Mesodermal cell (in vitro differentiated cells): ENCODE data around the gene FAM222B.
A peak's percentile ranks its signal among the peaks of the same experiment; 100 is the strongest.

ENCODE experiments used
- H3K27ac ChIP-seq: 2 replicates; pipeline ENCODE4 v1.7.0; 2013; ENCODE audit warnings: mild to moderate bottlenecking, low read depth, low read length, moderate library complexity; ENCODE audit not compliant: severe bottlenecking
- H3K36me3 ChIP-seq: 2 replicates; pipeline ENCODE4 v1.7.1; 2013; ENCODE audit warnings: mild to moderate bottlenecking, low read length, moderate library complexity; ENCODE audit not compliant: control insufficient read depth, insufficient read depth
- H3K4me1 ChIP-seq: one replicate; pipeline ENCODE4 v1.7.1; 2013; ENCODE audit warnings: mild to moderate bottlenecking, low read length; ENCODE audit not compliant: insufficient read depth, control insufficient read depth, poor library complexity, severe bottlenecking
- H3K4me3 ChIP-seq: 2 replicates; pipeline ENCODE4 v1.7.0; 2013; ENCODE audit warnings: low read length, control low read depth, mild to moderate bottlenecking; ENCODE audit not compliant: insufficient read depth, poor library complexity, severe bottlenecking; ENCODE audit errors: extremely low read depth
- H3K9me3 ChIP-seq: 2 replicates; pipeline ENCODE4 v1.7.1; 2013; ENCODE audit warnings: mild to moderate bottlenecking, low read length, moderate library complexity; ENCODE audit not compliant: control insufficient read depth
- WGBS, 2 experiments: methylation state at CpG; one replicate each; pipeline ENCODE4 v1.1.5; 2013; ENCODE audit warnings: missing lambda C conversion rate in 2 of 2; ENCODE audit not compliant: insufficient coverage in 2 of 2; 5-methylcytosine and 5-hydroxymethylcytosine counted together

FAM222B gene

DNA sequence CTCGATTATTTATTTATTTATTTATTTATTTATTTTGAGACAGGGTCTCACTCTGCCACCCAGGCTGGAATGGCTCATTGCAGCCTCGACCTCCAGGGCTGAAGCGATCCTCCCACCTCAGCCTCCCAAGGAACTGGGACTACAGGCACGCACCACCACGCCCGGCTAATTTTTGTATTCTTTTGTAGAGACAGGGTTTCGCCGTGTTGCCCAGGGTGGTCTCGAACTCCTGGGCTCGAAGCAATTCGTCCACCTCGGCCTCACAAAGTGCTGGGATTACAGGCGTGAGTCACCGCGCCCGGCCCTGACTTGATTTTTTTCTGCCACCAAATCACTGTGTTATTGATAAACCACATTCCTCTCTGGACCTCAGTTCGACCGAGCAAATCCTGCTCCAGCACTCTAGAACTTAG is 123.6 kb downstream of the FAM222B start:
- no peaks in the 10 kb centered on the region for H3K9me3 ChIP-seq
- H3K4me3 ChIP-seq, result peak overlapping the region; percentile 93
- H3K36me3 ChIP-seq, result peaks cover 60% of the 10 kb centered on the region
- WGBS, 2 experiments, result 22 to 26% methylated on average over 14 to 16 of the region's 18 CpGs
- peak overlapping the region; percentile 97 for H3K27ac ChIP-seq
- H3K4me1 ChIP-seq, result peaks cover 26% of the 10 kb centered on the region

DNA sequence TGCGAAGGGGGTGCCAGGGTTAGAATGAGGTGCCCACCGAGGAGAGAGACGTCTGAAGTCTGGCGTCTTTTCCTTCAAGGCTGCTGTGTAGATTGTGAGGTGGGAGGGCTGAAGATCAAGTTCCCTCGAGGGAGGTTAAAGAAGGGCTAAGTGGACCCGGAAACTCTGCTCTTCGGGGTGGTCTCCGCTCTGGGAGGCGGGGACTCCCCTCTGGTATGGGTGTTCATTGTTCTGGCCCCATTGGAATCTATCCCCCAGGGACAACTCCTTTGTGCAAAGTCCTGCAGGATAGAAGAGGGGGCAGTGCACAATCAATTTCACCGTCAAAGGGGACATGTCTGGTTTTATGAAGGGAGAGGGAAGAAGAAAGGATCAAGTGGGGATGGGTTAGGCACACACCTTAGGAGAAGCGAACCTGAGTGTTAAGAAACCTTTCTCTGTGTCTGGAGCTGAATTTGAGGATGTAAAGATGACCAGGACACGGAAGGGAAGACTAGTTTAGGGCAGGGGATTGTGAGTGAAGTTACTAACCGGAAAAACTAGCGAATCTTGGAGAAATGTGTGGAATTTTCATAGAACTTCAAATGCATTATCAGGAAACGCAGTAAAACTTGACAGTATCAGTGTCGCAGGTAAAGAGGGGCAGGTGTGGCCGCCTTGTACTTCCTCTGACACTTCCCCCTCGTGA is 124.1 kb downstream of the FAM222B start:
- 4 to 8% methylated on average over 14 to 15 of the region's 18 CpGs for WGBS, 2 experiments
- Histone ChIP-seq H3K27ac (peak overlapping the region; percentile 97), H3K4me3 (peak overlapping the region; percentile 93), H3K9me3 (no peaks in the 10 kb centered on the region), H3K36me3 (peaks cover 59% of the 10 kb centered on the region), H3K4me1 (peaks cover 21% of the 10 kb centered on the region)

DNA sequence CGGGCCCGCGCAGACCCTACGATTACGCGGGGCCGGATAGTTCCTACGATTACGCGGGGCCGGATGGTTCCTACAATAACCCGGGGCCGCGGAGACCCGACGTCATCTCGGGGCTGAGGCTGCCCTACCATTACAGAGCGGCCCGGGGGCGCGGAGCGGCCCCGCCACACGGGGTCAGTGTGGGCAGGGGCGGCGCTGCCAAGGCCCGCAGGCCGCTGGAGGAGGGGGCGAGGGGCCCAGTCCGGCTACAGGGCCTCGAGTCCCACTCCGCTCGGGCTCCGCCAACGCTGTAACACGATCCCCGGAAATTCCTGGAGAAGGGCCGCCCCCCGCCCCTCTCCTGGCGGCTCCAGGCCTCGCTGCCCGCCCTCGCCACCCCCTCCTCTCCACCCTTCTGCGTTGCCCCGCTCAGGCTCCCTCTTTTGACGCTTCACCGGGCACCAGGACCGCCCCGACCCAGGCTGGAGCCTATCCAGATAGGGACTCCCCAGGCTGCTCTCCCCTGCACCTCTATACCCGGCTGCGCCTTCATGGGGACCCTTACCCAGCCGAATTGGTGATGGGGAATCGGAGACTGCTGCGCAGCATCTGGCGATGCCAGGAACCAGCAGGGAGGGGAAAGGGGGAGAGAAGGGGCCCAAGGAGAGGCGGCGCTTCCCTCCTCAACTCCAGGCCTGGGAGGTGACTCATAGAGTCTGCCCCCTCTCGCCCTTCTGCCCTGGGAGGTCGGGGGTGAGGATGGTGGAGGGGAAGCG is 124.8 kb downstream of the FAM222B start, which contains the start of gene RAB34:
Gene RAB34, minus strand, starts transcription at position 291 of the 755 bp plus-strand sequence. CDS start 602 bp downstream, outside the sequence.
- Histone ChIP-seq H3K4me1 (peaks cover 17% of the 10 kb centered on the region), H3K36me3 (peaks cover 52% of the 10 kb centered on the region), H3K4me3 (peak within 1 kb of the TSS; percentile 93), H3K27ac (peak within 1 kb of the TSS; percentile 97), H3K9me3 (no peaks in the 10 kb centered on the region)
- WGBS, 2 experiments, result 0 to 1% methylated on average over 37 to 40 of the region's 60 CpGs

DNA sequence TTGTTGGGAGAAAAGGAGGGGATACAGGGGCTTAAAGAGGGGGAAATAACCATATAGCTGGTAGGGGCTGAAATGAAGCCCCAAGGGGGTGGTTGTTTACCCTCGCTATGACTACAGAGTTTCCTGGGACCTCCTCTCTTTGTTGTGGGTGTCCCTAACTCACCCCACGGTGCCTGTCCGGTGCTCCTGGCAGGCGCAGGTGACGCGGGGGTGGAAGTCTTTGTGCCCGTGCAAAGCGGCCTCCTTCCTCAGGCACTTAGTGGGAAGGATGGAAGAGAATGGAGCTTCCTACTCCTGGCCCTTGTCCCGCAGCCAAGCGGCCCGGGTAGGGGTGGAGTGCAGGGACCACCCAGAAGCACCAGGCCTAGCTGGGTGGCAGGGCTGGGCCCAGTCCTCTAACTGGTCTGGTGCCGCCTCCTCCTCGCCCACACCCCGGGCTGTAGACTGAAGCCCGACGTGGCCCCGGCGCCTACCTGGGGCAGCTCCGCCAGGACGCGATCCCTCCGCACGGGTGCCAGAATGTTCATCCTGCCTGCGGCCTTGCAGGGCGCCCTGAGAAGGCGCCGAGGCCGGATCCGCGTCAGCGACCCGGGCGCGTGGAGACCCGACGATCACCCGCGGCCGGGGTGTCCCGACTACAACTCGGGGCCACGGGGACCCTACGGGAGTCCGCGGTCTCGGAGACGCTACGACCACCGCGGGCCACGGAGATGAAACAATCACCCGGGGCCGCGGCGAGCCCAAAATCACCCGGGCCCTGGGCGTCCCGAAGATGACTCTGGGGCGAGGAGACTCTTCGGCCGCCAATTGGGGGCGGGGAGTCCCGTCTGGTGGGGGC is 125.6 kb downstream of the FAM222B start:
- peaks cover 44% of the 10 kb centered on the region for H3K36me3 ChIP-seq
- no peaks in the 10 kb centered on the region for H3K9me3 ChIP-seq
- 0% methylated on average over 41 to 55 of the region's 63 CpGs for WGBS, 2 experiments
- peak overlapping the region; percentile 93 for H3K4me3 ChIP-seq
- H3K4me1 ChIP-seq, result peaks cover 13% of the 10 kb centered on the region
- peak overlapping the region; percentile 97 for H3K27ac ChIP-seq

DNA sequence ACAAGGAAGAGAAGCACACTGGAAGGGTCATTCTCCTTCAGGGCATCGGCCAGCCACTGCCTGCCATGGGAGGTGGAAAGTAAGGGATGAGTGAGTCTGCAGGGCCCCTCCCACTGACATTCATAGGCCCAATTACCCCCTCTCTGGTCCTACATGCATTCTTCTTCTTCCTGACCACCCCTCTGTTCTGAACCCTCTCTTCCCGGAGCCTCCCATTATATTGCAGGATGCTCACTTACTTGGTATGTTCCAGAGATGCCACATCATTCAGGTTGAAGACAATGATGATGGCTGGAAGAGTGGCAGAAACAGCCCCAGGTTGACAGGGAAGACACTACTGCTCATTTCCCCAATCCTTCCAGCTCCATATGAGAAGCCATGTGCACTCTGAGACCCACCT is 127.4 kb downstream of the FAM222B start:
- H3K36me3 ChIP-seq, result peaks cover 27% of the 10 kb centered on the region
- WGBS, 2 experiments, result 83% methylated on average over 1 of the region's 2 CpGs; no CpG with 5 or more reads in 1 of the 2 experiments
- peaks cover 13% of the 10 kb centered on the region for H3K4me1 ChIP-seq
- H3K27ac ChIP-seq, result no peak overlapping the region
- H3K9me3 ChIP-seq, result no peaks in the 10 kb centered on the region
- H3K4me3 ChIP-seq, result no peak overlapping the region

DNA sequence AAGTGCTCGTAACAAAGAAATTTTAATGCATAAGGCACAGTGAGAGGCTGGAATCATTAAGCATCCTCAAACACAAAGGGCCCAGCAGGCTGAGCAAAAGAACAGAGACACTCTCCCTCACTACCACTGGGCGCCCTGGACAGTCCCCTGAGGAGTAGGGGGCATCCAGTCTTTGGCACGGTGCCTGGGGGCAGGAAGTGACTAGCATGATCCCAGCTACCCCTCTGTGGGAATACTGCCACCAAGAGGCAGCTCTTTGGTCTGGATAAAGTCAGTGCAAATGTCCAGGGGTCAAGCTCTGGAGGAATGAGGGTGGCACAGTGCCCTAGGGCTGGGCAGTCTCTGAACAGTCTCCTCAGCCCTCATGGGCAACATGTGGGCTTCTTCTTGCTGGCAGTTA is 128.3 kb downstream of the FAM222B start:
- H3K9me3 ChIP-seq, result no peaks in the 10 kb centered on the region
- H3K4me3 ChIP-seq, result no peak overlapping the region
- peaks cover 32% of the 10 kb centered on the region for H3K36me3 ChIP-seq
- H3K27ac ChIP-seq, result no peak overlapping the region
- H3K4me1 ChIP-seq, result peaks cover 13% of the 10 kb centered on the region
- WGBS, 2 experiments, result 100% methylated on average over 2 of the region's 3 CpGs

DNA sequence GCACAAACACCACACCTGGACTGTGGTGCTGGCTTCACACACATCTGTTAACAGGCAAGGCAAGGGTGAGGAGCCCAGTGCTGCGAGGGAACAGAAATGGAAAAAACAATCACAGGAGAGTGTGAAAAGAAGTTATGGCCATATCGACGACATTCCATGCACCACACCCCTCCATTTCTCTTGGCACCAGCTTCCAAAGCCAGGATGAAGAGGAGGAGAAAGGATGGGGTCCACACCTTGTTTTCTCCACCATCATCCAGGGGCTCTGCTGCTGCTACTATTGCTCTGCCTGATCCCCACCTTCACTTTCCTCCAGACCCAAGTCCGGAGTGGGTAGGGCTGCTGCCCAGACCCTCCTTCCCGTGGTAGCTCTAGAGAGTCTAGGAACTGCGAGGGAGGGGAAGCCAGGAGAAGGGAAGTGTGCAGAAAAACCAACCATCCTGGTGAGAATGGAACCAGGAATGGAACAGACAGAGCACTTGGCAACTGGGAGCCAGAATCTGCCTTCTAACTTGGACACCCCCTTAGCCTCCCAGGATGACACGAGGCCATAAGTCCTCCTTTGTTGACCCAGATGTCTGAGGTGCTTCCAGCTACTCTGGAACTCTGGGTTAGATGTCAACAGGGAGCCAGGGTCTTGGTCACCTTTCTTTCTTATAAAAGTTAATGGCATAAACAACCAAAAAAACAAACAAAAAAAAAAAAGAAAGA is 129.7 kb downstream of the FAM222B start:
- WGBS, 2 experiments, result 74 to 76% methylated on average over 3 to 4 of the region's 7 CpGs
- Histone ChIP-seq H3K36me3 (peaks cover 36% of the 10 kb centered on the region), H3K9me3 (no peaks in the 10 kb centered on the region), H3K4me1 (peaks cover 13% of the 10 kb centered on the region), H3K4me3 (peak overlapping the region; percentile 58), H3K27ac (peak overlapping the region; percentile 92)

DNA sequence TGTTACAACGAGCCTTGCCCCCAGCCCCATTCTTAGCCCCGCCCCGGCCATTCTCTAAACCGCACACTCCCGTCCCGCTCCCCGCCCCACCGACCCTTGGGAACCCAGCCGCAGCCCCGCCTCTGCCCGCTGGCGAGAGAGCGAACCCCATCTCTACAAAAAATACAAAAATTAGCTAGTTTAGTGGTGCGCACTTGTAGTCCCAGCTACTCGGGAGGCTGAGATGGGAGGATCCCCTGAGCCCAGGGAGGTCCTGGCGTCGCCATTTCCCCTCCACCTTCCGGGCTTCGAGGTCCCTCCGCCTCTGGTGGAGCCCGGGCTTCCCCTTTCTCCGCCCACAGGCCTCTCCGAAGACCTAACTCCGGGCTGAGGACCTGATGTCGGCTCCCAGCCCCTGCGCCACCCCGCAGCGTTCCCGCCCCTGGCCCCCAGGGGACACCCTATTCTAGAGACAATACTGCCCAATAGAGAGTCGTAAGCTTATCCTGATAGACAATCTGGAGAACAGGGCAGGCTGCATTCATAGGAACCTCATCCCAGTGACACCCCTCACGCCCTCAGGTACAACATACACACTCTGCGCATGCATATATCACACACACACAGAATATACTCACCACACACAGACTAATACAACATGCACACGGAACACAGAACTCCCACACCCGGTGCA is 130.4 kb downstream of the FAM222B start:
- Histone ChIP-seq H3K4me1 (peaks cover 13% of the 10 kb centered on the region), H3K9me3 (no peaks in the 10 kb centered on the region), H3K4me3 (peak overlapping the region; percentile 58), H3K27ac (peak overlapping the region; percentile 92), H3K36me3 (peaks cover 36% of the 10 kb centered on the region)
- 16 to 17% methylated on average over 24 to 26 of the region's 34 CpGs for WGBS, 2 experiments

DNA sequence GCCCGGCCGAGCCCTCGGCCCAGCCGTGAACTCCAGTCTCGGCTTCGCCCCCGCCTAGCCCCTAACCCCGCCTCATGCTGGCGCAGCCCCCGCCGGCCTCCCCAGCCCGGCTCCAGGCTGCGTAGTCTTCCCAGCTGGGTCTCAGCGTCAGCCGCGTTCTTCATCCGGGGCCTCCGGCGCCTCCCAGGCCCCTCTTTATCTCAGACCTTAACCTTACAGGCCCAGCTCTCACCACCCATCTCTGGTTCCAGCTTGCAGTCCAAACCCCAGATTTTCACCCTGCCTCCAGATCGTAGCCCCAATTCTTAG is 130.9 kb downstream of the FAM222B start, which contains the start of gene PROCA1:
Gene PROCA1, minus strand, starts transcription at position 166 of the 309 bp plus-strand sequence. CDS start 228 bp downstream, outside the sequence.
- H3K4me1 ChIP-seq, result peaks cover 13% of the 10 kb centered on the region
- H3K27ac ChIP-seq, result peak within 1 kb of the TSS; percentile 92
- 0 to 1% methylated on average over 17 to 20 of the region's 20 CpGs for WGBS, 2 experiments
- H3K4me3 ChIP-seq, result peak within 1 kb of the TSS; percentile 58
- H3K9me3 ChIP-seq, result no peaks in the 10 kb centered on the region
- H3K36me3 ChIP-seq, result peaks cover 36% of the 10 kb centered on the region
